Rectal smooth muscle tissue (tissue), 1 donor: ENCODE measurements around the gene SFSWAP.

ENCODE experiments used
- H3K27ac ChIP-seq: one replicate; pipeline ENCODE4 v1.7.0; 2013; ENCODE audit warnings: low read depth, low read length, inconsistent platforms
- H3K27me3 ChIP-seq: one replicate; pipeline ENCODE4 v1.7.0; 2013; ENCODE audit warnings: low read length; ENCODE audit not compliant: control insufficient read depth, insufficient read depth
- H3K36me3 ChIP-seq: one replicate; pipeline ENCODE4 v1.7.0; 2013; ENCODE audit warnings: low read length; ENCODE audit not compliant: control insufficient read depth, insufficient read depth
- H3K4me1 ChIP-seq: one replicate; pipeline ENCODE4 v1.7.0; 2013; ENCODE audit warnings: low read length; ENCODE audit not compliant: control insufficient read depth, insufficient read depth
- H3K4me3 ChIP-seq: one replicate; pipeline ENCODE4 v1.7.0; 2013; ENCODE audit warnings: low read length
- H3K9ac ChIP-seq: one replicate; pipeline ENCODE4 v1.7.0; 2013; ENCODE audit warnings: low read length

The SFSWAP gene

GRCh38 chr12:131834798-131835615 is 124.1 kb downstream of the SFSWAP start:
- Histone ChIP-seq H3K36me3 (no peaks in the 10 kb centered on the region), H3K9ac (no peak overlapping the region), H3K4me1 (peaks cover 5% of the 10 kb centered on the region), H3K4me3 (no peak overlapping the region), H3K27ac (no peak overlapping the region), H3K27me3 (peaks cover 18% of the 10 kb centered on the region)

DNA sequence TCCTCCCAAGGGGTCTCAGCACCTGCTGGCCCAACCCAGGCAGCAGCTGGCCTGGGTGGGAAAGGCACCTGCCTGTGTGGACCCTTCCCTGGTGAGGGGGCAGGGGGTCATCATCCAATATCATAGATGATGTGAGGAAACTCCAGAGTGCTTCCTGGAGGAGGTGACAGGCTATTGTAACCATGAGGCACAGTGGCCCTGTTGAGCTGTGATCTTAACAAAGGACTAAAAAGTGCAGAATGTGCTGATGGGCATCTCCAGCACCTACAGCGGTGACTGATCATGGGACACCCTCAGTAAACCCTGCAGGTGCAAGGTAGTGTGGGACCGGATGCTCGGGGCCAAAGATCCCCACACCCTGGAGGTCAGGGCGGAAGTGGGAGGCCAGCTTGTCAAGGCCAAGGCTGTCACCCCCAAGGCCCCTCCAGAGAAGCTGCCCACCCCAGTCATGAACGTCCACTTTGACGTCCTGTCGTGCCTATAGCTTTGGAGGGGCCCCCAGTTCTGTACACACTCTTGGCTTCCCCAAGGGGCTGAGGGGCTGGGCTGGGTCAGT is 124.8 kb downstream of the SFSWAP start:
- H3K36me3 ChIP-seq = no peaks in the 10 kb centered on the region
- H3K4me1 ChIP-seq = peaks cover 5% of the 10 kb centered on the region
- H3K27me3 ChIP-seq = peaks cover 15% of the 10 kb centered on the region
- H3K9ac ChIP-seq = no peak overlapping the region
- no peak overlapping the region for H3K27ac ChIP-seq
- no peak overlapping the region for H3K4me3 ChIP-seq

DNA sequence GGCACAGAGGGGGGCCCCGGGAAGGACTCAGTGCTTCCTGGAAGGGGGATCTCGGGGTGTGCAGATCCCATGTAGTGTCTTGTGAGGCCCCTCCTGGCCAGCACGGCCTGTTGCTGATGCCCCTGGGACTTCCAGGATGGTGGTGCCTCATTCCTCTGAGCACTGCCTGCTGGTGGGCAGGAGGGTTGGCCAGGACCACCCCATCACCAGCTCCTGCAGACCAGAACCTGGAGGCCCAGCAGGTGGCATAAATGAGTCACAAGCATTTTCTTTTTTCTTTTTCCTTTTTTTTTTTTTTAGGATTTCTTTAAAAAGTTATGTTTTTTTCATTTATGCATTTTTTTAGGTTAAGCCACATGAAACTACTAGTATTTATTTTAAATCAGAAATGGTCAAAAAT is 125.3 kb downstream of the SFSWAP start:
- Histone ChIP-seq H3K27me3 (peaks cover 15% of the 10 kb centered on the region), H3K27ac (no peak overlapping the region), H3K4me3 (no peak overlapping the region), H3K36me3 (no peaks in the 10 kb centered on the region), H3K4me1 (peaks cover 5% of the 10 kb centered on the region), H3K9ac (no peak overlapping the region)

DNA sequence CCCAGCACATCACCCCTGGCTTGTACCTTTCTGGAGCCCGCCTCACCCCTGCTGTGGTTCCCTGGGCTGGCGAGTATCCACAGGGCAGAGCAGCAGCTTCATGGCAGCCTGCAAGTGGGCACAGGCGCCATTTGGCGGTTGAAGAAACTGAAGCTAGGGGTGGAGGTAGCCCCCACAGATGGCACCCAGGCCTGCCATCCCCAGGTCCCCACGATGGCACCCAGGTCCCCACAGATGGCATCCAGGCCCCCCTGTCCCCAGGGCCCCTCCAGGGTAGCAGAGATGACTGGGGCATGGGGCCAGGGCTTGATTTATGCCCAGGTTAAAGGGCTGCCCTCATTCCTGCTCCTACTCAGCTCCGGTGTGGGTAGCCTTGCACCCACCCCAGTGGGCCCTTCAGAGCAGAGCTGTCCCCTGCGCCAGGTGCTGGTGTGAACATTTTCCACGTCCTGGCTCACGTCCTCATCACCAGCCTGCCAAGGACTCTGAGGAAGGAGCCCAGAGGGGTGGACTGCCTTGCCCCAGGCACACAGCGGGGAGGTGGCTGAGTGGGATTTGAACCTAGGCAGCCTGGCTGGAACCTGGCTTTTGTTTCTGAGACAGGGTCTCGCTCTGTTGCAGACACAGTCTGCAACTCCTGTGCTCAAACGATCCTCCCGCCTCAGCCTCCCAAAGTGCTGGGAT is 126.0 kb downstream of the SFSWAP start:
- no peaks in the 10 kb centered on the region for H3K36me3 ChIP-seq
- no peak overlapping the region for H3K4me3 ChIP-seq
- H3K27ac ChIP-seq = no peak overlapping the region
- no peak overlapping the region for H3K9ac ChIP-seq
- peaks cover 5% of the 10 kb centered on the region for H3K4me1 ChIP-seq
- peaks cover 15% of the 10 kb centered on the region for H3K27me3 ChIP-seq

DNA sequence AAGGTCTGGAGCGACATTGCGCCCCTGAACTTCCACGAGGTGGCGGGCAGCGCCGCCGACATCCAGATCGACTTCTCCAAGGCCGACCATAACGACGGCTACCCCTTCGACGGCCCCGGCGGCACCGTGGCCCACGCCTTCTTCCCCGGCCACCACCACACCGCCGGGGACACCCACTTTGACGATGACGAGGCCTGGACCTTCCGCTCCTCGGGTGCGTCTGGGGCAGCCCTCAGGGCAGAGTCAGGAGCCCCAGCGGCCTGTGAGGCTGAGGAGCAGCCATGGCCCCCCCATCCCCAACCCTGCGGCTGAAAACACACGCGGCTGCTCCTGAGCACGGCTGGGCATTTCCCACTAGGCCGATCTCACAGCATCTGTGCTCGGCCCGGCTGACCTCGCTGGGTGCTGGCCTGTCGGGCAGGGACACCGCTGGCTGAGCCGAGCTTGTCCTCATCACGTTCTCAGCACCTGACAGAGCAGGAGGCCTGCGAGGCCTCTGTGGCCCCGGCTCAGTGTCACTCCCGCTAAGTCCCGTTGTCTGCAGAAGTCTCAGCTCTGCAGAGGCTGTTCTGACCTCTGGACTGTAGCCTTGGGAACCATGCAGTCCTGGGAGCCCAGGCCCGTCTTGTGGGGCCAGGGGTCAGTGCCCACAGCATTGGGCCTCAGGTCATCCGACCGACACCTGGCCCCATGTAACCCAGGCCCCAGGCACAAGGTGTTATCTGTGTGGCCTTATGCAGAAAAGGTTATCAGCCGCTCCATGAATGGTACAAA is 129.9 kb downstream of the SFSWAP start:
- Histone ChIP-seq H3K27me3 (no peaks in the 10 kb centered on the region), H3K9ac (no peak overlapping the region), H3K4me1 (no peaks in the 10 kb centered on the region), H3K36me3 (peaks cover 2% of the 10 kb centered on the region), H3K4me3 (no peak overlapping the region), H3K27ac (no peak overlapping the region)

GRCh38 chr12:131841547-131841946 is 130.7 kb downstream of the SFSWAP start:
- H3K9ac ChIP-seq = no peak overlapping the region
- peaks cover 2% of the 10 kb centered on the region for H3K36me3 ChIP-seq
- no peak overlapping the region for H3K4me3 ChIP-seq
- H3K27me3 ChIP-seq = no peaks in the 10 kb centered on the region
- no peak overlapping the region for H3K27ac ChIP-seq
- no peaks in the 10 kb centered on the region for H3K4me1 ChIP-seq

DNA sequence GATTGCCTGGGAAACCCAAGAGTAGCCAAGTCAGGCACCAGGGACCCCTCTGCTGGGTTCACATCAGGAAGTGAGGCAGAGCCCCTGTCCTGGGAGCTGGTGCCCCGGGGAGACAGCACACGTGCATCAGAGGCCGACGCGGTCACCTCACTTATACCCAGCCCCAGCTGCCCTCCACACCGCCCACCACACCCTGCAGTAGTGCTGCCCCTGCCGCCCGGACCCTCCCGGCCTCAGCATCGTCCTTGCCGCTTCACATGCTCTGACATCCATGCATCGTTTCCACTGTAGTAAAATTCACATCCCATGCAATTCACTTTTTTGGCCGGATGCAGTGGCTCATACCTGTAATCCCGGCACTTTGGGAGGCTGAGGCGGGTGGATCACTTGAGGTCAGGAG is 131.3 kb downstream of the SFSWAP start:
- peaks cover 2% of the 10 kb centered on the region for H3K36me3 ChIP-seq

DNA sequence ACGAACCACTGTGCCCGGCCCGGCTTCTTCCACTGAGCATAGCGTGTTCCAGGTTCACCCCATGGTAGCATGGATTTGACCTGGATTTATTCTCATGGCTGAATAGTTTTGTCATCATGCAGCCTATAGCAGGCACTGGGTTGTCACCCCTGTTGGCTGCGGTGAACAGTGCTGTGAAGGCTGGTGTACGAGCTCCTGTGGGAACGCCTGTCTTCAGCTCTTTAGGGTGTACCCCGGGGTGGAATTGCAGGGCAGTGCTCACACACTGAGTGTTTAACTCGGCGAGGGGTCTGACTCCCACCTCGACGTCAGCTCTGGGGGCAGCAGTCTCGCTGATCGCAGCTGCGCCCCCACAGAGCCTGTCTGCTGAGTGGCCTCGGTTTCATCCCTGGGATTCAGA is 132.6 kb downstream of the SFSWAP start:
- Histone ChIP-seq H3K27me3 (no peaks in the 10 kb centered on the region), H3K4me1 (no peaks in the 10 kb centered on the region), H3K36me3 (peaks cover 2% of the 10 kb centered on the region), H3K4me3 (no peak overlapping the region), H3K27ac (no peak overlapping the region), H3K9ac (no peak overlapping the region)

More for the DNA sequence above, 131.3 kb downstream of the SFSWAP start:
- Histone ChIP-seq H3K9ac (no peak overlapping the region), H3K27me3 (no peaks in the 10 kb centered on the region), H3K27ac (no peak overlapping the region), H3K4me1 (no peaks in the 10 kb centered on the region), H3K4me3 (no peak overlapping the region)

DNA sequence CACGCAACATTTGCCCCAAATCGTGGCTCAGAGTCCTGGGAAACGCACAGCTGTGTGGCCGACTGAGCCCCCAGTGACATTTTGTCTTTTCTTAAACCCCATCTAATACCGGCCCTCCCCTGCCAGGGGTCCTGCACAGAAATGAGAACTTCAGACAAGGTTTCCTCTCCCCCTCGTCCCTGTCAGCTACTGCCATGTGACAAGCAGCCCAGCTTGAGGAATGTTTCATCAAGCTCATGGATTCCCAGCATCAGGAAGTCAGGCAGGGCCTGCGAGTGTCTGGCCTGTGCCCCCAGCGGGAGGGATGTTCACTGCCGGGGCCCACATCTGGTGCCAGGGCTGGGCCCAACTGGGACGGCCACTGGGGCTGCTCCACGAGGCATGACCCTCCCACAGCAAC is 133.2 kb downstream of the SFSWAP start:
- Histone ChIP-seq H3K27ac (no peak overlapping the region), H3K4me1 (no peaks in the 10 kb centered on the region), H3K9ac (no peak overlapping the region), H3K27me3 (no peaks in the 10 kb centered on the region), H3K4me3 (no peak overlapping the region), H3K36me3 (peaks cover 2% of the 10 kb centered on the region)

- Histone ChIP-seq H3K4me1 (no peaks in the 10 kb centered on the region), H3K9ac (no peak overlapping the region), H3K27me3 (no peaks in the 10 kb centered on the region), H3K4me3 (no peak overlapping the region), H3K27ac (no peak overlapping the region), H3K36me3 (peaks cover 2% of the 10 kb centered on the region)
These were observed 133.8 kb downstream of the SFSWAP start for GRCh38 chr12:131844656-131845055.

DNA sequence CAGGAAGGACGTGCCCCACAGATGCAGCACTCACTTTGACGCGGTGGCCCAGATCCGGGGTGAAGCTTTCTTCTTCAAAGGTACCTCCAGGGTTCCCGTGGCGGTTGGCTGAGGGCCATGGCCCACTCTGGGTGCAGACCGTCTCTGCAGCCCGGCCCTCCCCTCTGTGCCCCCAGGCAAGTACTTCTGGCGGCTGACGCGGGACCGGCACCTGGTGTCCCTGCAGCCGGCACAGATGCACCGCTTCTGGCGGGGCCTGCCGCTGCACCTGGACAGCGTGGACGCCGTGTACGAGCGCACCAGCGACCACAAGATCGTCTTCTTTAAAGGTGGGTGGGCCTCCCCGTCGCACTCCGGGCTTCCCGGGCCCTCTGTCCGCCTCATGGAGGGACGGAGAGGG is 134.2 kb downstream of the SFSWAP start:
- Histone ChIP-seq H3K27ac (no peak overlapping the region), H3K4me1 (no peaks in the 10 kb centered on the region), H3K4me3 (no peak overlapping the region), H3K9ac (no peak overlapping the region), H3K27me3 (no peaks in the 10 kb centered on the region), H3K36me3 (peaks cover 2% of the 10 kb centered on the region)

DNA sequence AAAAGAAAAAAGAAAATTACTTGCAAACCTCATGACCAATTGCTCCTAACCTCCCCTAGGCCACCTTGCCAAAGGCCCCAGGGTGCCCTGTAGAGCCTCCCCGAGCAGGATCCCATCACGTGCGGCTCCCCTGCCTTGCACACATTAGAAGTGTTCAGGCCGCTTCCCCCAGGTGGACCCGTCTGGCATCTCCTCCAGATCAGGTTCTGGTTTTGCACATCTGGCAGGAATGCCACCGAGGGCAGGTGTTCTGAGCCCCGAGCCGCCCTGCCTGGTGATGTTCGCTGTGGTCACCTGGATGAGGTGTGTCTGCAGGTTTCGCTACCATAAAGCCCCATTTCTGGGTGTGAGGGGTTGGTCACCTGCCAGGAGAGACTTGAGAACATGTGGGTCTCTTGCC is 136.6 kb downstream of the SFSWAP start:
- H3K4me1 ChIP-seq = no peaks in the 10 kb centered on the region
- no peaks in the 10 kb centered on the region for H3K27me3 ChIP-seq
- H3K9ac ChIP-seq = no peak overlapping the region
- no peak overlapping the region for H3K4me3 ChIP-seq
- H3K27ac ChIP-seq = no peak overlapping the region
- H3K36me3 ChIP-seq = peaks cover 2% of the 10 kb centered on the region
